GM23338 (cell line): ENCODE results near the gene PCDHGA6. TPM values are rescaled to one million over a fixed set of nuclear protein-coding genes. Genes with fewer than 3 reads are reported as not detected.
A peak's percentile ranks its signal among the peaks of the same experiment; 100 is the strongest.

ENCODE experiments used
- ATAC-seq: fragments of 200-7000 bp; cut with Tn5 transposase; 3 replicates; pipeline ENCODE4 v1.9.1; 2020
- DNase-seq: peaks from one replicate; pipeline ENCODE4 v3.0.0-alpha.2; 2015; ENCODE audit warnings: low spot score
- H2AFZ ChIP-seq: fragments of 200-600 bp; sonication (generic); 2 replicates; pipeline ENCODE4 v1.8.0; 2016; ENCODE audit warnings: antibody characterized with exemption, mild to moderate bottlenecking, moderate library complexity
- H3F3A ChIP-seq: fragments of 200-600 bp; sonication (generic); replicated peaks from 2 replicates; pipeline ENCODE4 v1.8.0; 2017; ENCODE audit warnings: antibody characterized with exemption, mixed run types, low read depth
- H3K27ac ChIP-seq: fragments of 200-600 bp; sonication (generic); 2 replicates; pipeline ENCODE4 v1.6.1; 2016; ENCODE audit warnings: low read depth
- H3K27me3 ChIP-seq: fragments of 200-600 bp; sonication (generic); 2 replicates; pipeline ENCODE4 v1.8.0; 2016; ENCODE audit warnings: mild to moderate bottlenecking, mixed run types, moderate library complexity; ENCODE audit not compliant: insufficient read depth
- H3K36me3 ChIP-seq: fragments of 200-600 bp; sonication (generic); 2 replicates; pipeline ENCODE4 v1.8.0; 2016; ENCODE audit warnings: mild to moderate bottlenecking; ENCODE audit not compliant: insufficient read depth
- H3K4me1 ChIP-seq: fragments of 200-600 bp; sonication (generic); 2 replicates; pipeline ENCODE4 v1.8.0; 2016; ENCODE audit warnings: mild to moderate bottlenecking, moderate library complexity; ENCODE audit not compliant: insufficient read depth
- H3K4me2 ChIP-seq: fragments of 200-600 bp; sonication (generic); 2 replicates; pipeline ENCODE4 v1.7.1; 2017; ENCODE audit warnings: mixed run types
- H3K4me3 ChIP-seq: fragments of 200-600 bp; sonication (generic); 2 replicates; pipeline ENCODE4 v1.6.1; 2016; ENCODE audit warnings: mixed run types
- H3K79me2 ChIP-seq: fragments of 200-600 bp; sonication (generic); replicated peaks from 2 replicates; pipeline ENCODE4 v1.8.0; 2017; ENCODE audit warnings: mild to moderate bottlenecking; ENCODE audit not compliant: insufficient read depth
- H3K9me2 ChIP-seq: fragments of 200-600 bp; sonication (generic); 2 replicates; pipeline ENCODE4 v1.8.0; 2017; ENCODE audit not compliant: insufficient read depth
- H4K20me1 ChIP-seq: fragments of 200-600 bp; sonication (generic); replicated peaks from 2 replicates; pipeline ENCODE4 v1.8.0; 2017; ENCODE audit warnings: mild to moderate bottlenecking; ENCODE audit not compliant: insufficient read depth
- H3K27ac Mint-ChIP-seq: 2 replicates; pipeline ENCODE4 v1.8.0; 2020; ENCODE audit warnings: inconsistent platforms, mild to moderate bottlenecking, moderate library complexity, mixed read lengths
- H3K27me3 Mint-ChIP-seq: 3 replicates; pipeline ENCODE4 v1.8.0; 2022; ENCODE audit warnings: low read depth, mild to moderate bottlenecking, moderate library complexity, mixed read lengths, inconsistent platforms; ENCODE audit not compliant: insufficient read depth, poor library complexity
- H3K36me3 Mint-ChIP-seq: 3 replicates; pipeline ENCODE4 v1.8.0; 2021; ENCODE audit warnings: low read depth, mild to moderate bottlenecking, inconsistent platforms, moderate library complexity, mixed read lengths
- H3K4me1 Mint-ChIP-seq: 3 replicates; pipeline ENCODE4 v1.8.0; 2020; ENCODE audit warnings: mild to moderate bottlenecking, inconsistent platforms, mixed read lengths
- H3K4me3 Mint-ChIP-seq: 3 replicates; pipeline ENCODE4 v1.8.0; 2021; ENCODE audit warnings: moderate library complexity, mild to moderate bottlenecking, inconsistent platforms, mixed read lengths
- H3K9me3 Mint-ChIP-seq: 3 replicates; pipeline ENCODE4 v1.8.0; 2020; ENCODE audit warnings: moderate library complexity, mild to moderate bottlenecking, inconsistent platforms, mixed read lengths
- CTCF ChIP-seq, 2 experiments: fragments of 200-600 bp in 1 of 2; sonication (generic) in 1 of 2; conservative IDR thresholded peaks; 2 replicates each; pipeline versions ENCODE4 v1.5.1 to v1.6.1; 2016 to 2017; ENCODE audit warnings: antibody characterized with exemption in 2 of 2, low read depth in 2 of 2, mild to moderate bottlenecking in 2 of 2, moderate library complexity in 1 of 2
- EZH2phosphoT487 ChIP-seq: fragments of 200-600 bp; sonication (generic); IDR thresholded peaks from one replicate; pipeline ENCODE4 v1.8.1; 2018; ENCODE audit warnings: antibody characterized with exemption; ENCODE audit not compliant: unreplicated experiment
- JUNB ChIP-seq: IDR thresholded peaks from one replicate; pipeline ENCODE4 v1.6.1; 2016; ENCODE audit warnings: antibody characterized with exemption; ENCODE audit not compliant: unreplicated experiment
- POLR2AphosphoS5 ChIP-seq: IDR thresholded peaks from 2 replicates; pipeline ENCODE4 v1.6.1; 2016; ENCODE audit warnings: antibody characterized with exemption, low read depth
- REST ChIP-seq: IDR thresholded peaks from one replicate; pipeline ENCODE4 v1.6.1; 2018; ENCODE audit warnings: antibody characterized with exemption; ENCODE audit not compliant: unreplicated experiment
- ZNF114 ChIP-seq: fragments of 250-450 bp; sonication (Bioruptor Pico); IDR thresholded peaks from 2 replicates; pipeline ENCODE4 v1.5.0; 2020; ENCODE audit warnings: mild to moderate bottlenecking, moderate library complexity
- ZNF331 ChIP-seq: fragments of 250-450 bp; sonication (Bioruptor Pico); IDR thresholded peaks from 2 replicates; pipeline ENCODE4 v1.5.0; 2020; ENCODE audit warnings: low read depth, mild to moderate bottlenecking, moderate library complexity
- polyA plus RNA-seq: library from polyadenylated mRNA; unstranded; fragments of >200 nt; fragmentation: Nextera tagmentation; extraction: Ambion mirVana; gene quantifications from 2 replicates; pipeline ENCODE4 v1.2.1, GENCODE V29; 2016
- total RNA-seq: library from RNA; depleted of rRNA; stranded (reverse); fragments of >200 nt; shearing (Covaris generic); gene quantifications from 2 replicates; pipeline ENCODE4 v1.2.3, GENCODE V29; 2014

The PCDHGA6 gene
- total and polyA plus RNA-seq, 2 experiments from 2014 or later, result 0.99 to 4.8 TPM

DNA sequence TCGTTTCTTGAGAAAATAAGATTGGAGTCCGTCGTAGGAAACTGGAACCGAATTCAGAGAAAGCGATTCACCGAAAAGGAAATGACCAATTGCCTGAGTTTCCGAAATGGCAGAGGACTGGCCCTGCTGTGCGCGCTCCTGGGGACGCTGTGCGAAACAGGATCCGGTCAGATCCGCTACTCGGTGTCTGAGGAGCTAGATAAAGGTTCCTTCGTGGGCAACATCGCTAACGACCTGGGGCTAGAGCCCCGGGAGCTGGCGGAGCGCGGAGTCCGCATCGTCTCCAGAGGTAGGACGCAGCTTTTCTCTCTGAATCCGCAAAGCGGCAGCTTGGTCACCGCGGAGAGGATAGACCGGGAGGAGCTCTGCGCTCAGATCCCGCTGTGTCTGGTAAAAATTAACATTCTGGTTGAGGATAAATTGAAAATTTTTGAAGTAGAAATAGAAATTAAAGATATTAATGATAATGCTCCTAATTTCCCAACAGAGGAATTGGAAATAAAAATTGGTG lies 29.7 kb upstream of the PCDHGA6 start:
- Mint-ChIP-seq H3K9me3 (peaks cover 70% of the 10 kb centered on the region), H3K4me1 (no peaks in the 10 kb centered on the region; the same call in 2 of the 3 replicates), H3K4me3 (no peak overlapping the region), H3K36me3 (peaks cover 34% of the 10 kb centered on the region), H3K27me3 (peaks cover 2% of the 10 kb centered on the region), H3K27ac (no peak overlapping the region)
- Histone ChIP-seq H3K27ac (no peak overlapping the region), H3K27me3 (no peaks in the 10 kb centered on the region), H3K4me3 (no peak overlapping the region), H3F3A (no peaks in the 10 kb centered on the region), H4K20me1 (no peaks in the 10 kb centered on the region), H3K4me2 (no peak overlapping the region), H2AFZ (peak overlapping the region; percentile 66; the same call in 1 of the 2 replicates), H3K36me3 (no peaks in the 10 kb centered on the region), H3K4me1 (no peaks in the 10 kb centered on the region), H3K9me2 (no peaks in the 10 kb centered on the region), H3K79me2 (no peaks in the 10 kb centered on the region)
- TF ChIP-seq CTCF (conservative IDR thresholded peaks at IDR 0.05; ENCODE audit: low read depth in 2 of 2) (0 out of 4 replicates have a peak, but pooled peaks of 1 of the 2 experiments have one; percentile 8), JUNB (no peak), ZNF114 (CRISPR knock-in tag) (no peak), EZH2phosphoT487 (no peak)
- DNase-seq (no peak), ATAC-seq (no peak)

- H3K4me3 ChIP-seq, result no peak overlapping the region
Measured at GRCh38 chr5:141345327-141345726, 28.4 kb upstream of the PCDHGA6 start.

More at GRCh38 chr5:141345327-141345726, 28.4 kb upstream of the PCDHGA6 start:
- Histone ChIP-seq H2AFZ (no peak overlapping the region), H3K36me3 (no peaks in the 10 kb centered on the region), H3F3A (no peaks in the 10 kb centered on the region), H3K4me1 (no peaks in the 10 kb centered on the region), H4K20me1 (no peaks in the 10 kb centered on the region), H3K27ac (no peak overlapping the region), H3K27me3 (no peaks in the 10 kb centered on the region), H3K9me2 (no peaks in the 10 kb centered on the region), H3K4me2 (no peak overlapping the region), H3K79me2 (no peaks in the 10 kb centered on the region)
- DNase-seq, result no peak
- Mint-ChIP-seq H3K9me3 (peaks cover 64% of the 10 kb centered on the region), H3K27me3 (peaks cover 7% of the 10 kb centered on the region), H3K4me1 (peaks cover 2% of the 10 kb centered on the region; the same call in 2 of the 3 replicates), H3K27ac (no peak overlapping the region), H3K4me3 (no peak overlapping the region; the same call in 2 of the 3 replicates), H3K36me3 (peaks cover 36% of the 10 kb centered on the region)
- ATAC-seq, result no peak
- no peak for TF ChIP-seq POLR2AphosphoS5
- TF ChIP-seq REST, result no peak
- peak; percentile 28 to 46; a peak in 2 of 4 replicates for TF ChIP-seq CTCF (conservative IDR thresholded peaks at IDR 0.05; ENCODE audit: low read depth in 2 of 2)
- TF ChIP-seq ZNF114 (CRISPR knock-in tag), result no peak
- TF ChIP-seq JUNB, result no peak
- TF ChIP-seq ZNF331 (CRISPR knock-in tag), result no peak
